ENCODE data around the gene CTNNBL1.

CTNNBL1 gene

DNA sequence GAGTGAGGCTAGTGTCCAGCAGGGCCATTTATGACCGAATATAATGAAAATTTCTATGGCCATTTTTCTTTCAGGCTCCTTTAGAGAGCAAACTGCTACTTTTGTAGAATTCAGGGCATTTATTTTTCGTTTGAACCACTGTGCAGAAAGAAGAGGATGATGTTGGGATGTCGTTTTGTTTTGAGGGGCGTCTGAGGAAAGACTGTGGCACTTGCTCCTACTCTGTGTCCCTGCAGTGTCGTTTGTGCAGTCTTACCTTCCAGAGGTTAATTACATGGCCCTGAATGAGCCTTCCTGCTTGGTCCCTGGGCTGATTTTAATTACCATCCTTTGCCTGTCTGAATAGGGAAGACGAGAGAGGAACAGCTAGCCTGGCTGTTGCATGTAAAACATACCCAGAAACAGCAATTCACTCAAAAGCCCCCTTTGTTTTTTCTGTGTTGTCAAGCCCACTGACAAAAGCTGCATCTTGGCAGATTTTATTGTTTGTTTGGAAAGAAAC, 65.3 kb downstream of the CTNNBL1 start:
- Histone ChIP-seq H3K36me3 (replicated peaks) (no peaks in the 10 kb centered on the region), H3K4me3 (ENCODE audit: low read depth, low read length) (no peak overlapping the region), H3K27ac (no peak overlapping the region), H3K27me3 (replicated peaks) (no peaks in the 10 kb centered on the region)
- DNase-seq: no peak
- in situ Hi-C loops (cut with HindIII; ENCODE audit: low pct_ligation_motif_present, low sequenced_read_pairs): no loop called here
- TF ChIP-seq, protein P1, sequence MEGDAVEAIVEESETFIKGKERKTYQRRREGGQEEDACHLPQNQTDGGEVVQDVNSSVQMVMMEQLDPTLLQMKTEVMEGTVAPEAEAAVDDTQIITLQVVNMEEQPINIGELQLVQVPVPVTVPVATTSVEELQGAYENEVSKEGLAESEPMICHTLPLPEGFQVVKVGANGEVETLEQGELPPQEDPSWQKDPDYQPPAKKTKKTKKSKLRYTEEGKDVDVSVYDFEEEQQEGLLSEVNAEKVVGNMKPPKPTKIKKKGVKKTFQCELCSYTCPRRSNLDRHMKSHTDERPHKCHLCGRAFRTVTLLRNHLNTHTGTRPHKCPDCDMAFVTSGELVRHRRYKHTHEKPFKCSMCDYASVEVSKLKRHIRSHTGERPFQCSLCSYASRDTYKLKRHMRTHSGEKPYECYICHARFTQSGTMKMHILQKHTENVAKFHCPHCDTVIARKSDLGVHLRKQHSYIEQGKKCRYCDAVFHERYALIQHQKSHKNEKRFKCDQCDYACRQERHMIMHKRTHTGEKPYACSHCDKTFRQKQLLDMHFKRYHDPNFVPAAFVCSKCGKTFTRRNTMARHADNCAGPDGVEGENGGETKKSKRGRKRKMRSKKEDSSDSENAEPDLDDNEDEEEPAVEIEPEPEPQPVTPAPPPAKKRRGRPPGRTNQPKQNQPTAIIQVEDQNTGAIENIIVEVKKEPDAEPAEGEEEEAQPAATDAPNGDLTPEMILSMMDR (IDR thresholded peaks at IDR 0.05; ENCODE audit: low read depth, low read length, missing control alignments): no peak

DNA sequence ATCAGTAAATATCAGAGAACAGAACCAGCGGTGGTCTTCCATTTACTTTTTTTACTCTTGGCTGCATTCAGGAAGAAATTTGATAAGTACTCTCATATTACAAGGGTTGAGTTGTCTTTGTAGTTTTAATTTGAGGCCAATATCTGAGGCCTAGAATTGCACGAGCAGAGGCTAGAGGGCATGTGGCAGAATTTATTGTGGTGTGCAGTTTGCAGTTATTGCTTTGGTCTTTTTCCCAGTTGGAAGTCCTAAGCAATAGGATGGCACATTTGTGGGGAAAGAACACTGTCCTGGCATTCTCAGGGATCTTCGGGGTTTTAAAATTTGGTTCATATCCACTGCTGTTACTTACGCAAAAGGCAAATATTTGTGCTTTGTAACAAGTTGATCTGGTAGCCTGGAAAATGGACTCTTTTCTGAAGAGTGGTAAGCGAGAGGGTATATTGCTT, 66.0 kb downstream of the CTNNBL1 start:
- in situ Hi-C loops (cut with HindIII; ENCODE audit: low pct_ligation_motif_present, low sequenced_read_pairs): no loop called here
- no peaks in the 10 kb centered on the region for H3K27me3 ChIP-seq (replicated peaks)
- no peak overlapping the region for H3K4me3 ChIP-seq (ENCODE audit: low read depth, low read length)
- no peak overlapping the region for H3K27ac ChIP-seq
- no peaks in the 10 kb centered on the region for H3K36me3 ChIP-seq (replicated peaks)
- TF ChIP-seq, protein P1 (IDR thresholded peaks at IDR 0.05; ENCODE audit: low read depth, low read length, missing control alignments): no peak
- DNase-seq: no peak

DNA sequence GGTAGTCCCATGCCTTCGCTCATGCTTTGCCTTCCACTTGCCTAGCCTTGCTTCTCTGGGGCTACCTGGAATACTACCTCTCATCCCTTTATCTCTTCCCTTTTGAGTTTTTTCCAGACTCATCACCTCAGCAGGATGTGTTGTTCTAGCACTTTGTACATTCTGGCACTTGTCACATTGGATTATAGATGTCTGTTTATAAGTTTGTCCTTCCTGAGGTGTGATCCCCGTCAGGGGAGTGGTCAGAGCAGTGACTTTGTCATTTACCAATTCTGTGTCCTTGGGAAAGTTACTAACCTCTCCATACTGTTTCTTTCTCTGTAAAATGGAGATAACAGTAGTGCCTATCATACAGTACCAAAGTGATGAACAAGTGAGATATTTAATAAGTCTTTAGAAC, 66.5 kb downstream of the CTNNBL1 start:
- Histone ChIP-seq H3K36me3 (replicated peaks) (no peaks in the 10 kb centered on the region), H3K27me3 (replicated peaks) (no peaks in the 10 kb centered on the region), H3K4me3 (ENCODE audit: low read depth, low read length) (no peak overlapping the region), H3K27ac (no peak overlapping the region)
- in situ Hi-C loops (cut with HindIII; ENCODE audit: low pct_ligation_motif_present, low sequenced_read_pairs): no loop called here
- TF ChIP-seq, protein P1 (IDR thresholded peaks at IDR 0.05; ENCODE audit: low read depth, low read length, missing control alignments): no peak
- DNase-seq: no peak

DNA sequence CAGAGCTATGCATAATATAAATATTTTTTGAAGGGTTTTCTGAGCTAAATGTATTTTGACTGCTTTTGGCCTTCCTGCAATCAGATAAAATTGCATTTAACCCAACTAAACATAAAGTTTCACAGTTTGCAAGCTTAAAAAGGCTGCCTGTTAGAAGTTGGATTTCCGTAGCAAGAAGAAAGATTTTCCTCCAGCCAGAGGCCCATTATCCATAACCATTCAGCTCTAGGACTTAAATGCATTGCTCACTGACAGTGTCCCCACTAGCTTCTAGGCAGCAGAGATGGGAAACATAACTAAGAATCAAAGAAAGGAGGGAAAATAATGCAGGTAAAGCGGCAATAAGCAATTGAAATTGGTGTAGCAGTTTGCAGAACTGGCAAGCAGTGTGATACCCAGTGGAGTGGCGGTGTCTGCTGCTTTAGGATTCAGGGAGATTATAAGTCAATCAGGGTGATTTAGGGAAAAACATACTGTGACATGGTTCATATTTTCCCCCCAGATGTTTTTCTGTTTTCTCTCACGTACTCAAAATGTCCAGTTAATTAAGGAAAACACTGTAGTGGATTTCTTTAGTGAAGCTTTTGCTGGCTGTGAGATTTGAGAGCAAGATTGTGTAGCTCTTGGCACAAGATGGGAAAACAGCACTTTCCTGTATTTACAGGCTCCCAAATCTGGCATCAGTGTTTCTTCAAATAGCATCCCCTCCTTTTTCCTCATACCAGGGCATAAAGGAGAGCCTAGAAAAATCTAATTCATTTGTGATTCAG, 69.1 kb downstream of the CTNNBL1 start:
- H3K36me3 ChIP-seq (replicated peaks): no peaks in the 10 kb centered on the region
- DNase-seq: no peak
- in situ Hi-C loops (cut with HindIII; ENCODE audit: low pct_ligation_motif_present, low sequenced_read_pairs): no loop called here
- H3K27ac ChIP-seq: no peak overlapping the region
- TF ChIP-seq, protein P1 (IDR thresholded peaks at IDR 0.05; ENCODE audit: low read depth, low read length, missing control alignments): no peak
- H3K27me3 ChIP-seq (replicated peaks): no peaks in the 10 kb centered on the region
- H3K4me3 ChIP-seq (ENCODE audit: low read depth, low read length): no peak overlapping the region

DNA sequence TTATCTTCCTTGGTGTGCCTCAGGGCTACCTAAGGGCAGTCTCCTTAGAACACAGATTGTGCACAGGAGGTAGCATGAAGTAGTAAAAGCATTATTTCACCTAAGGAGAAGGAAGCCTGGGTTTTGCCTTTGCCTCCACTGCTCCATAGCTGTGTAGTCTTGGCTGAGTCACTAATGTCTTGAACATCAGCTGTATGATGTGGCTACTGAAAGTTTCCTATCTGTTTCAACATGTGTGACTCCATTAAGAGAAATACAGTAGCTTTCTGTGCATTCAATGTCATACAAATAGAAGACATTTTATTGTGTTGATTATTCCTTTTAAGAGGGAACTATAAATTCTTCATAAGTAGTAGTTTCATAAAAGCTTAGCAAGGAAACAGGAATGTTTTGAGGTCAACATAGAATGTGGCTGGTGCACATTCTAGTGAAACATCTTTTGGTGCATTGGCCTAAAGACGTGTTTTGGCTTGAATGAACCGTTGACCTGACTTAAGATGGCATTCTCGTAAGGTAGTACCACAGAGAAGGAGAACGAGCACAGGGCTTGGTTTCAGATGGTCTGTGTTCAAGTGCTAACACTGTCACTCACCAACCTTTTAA, 70.6 kb downstream of the CTNNBL1 start:
- TF ChIP-seq, protein P1 (IDR thresholded peaks at IDR 0.05; ENCODE audit: low read depth, low read length, missing control alignments): no peak
- in situ Hi-C loops (cut with HindIII; ENCODE audit: low pct_ligation_motif_present, low sequenced_read_pairs): no loop called here
- Histone ChIP-seq H3K4me3 (ENCODE audit: low read depth, low read length) (no peak overlapping the region), H3K27me3 (replicated peaks) (no peaks in the 10 kb centered on the region), H3K27ac (no peak overlapping the region), H3K36me3 (replicated peaks) (no peaks in the 10 kb centered on the region)
- no peak for DNase-seq

Measured in brain microvascular endothelial cell (primary cell).